Neuronal stem cell (in vitro differentiated cells): Measurements from ENCODE around the gene PAK2.
A peak's percentile ranks its signal among the peaks of the same experiment; 100 is the strongest.
"Not testable (repeated sequence)": the region's sequence is repeated elsewhere in the genome, so short reads cannot be mapped to it uniquely, and the experiment has no call there.

Experiments
- DNase-seq: peaks from one replicate; pipeline ENCODE4 v3.0.0-alpha.2; 2013; ENCODE audit warnings: low spot score
- H2AFZ ChIP-seq: one replicate; pipeline ENCODE4 v1.6.1; 2013; ENCODE audit warnings: mild to moderate bottlenecking, low read length, inconsistent platforms
- H2AK5ac ChIP-seq: 2 replicates; pipeline ENCODE4 v1.6.1; 2013; ENCODE audit warnings: low read depth, mild to moderate bottlenecking, inconsistent platforms, low read length, moderate library complexity, mixed read lengths
- H2BK120ac ChIP-seq: 2 replicates; pipeline ENCODE4 v1.6.1; 2013; ENCODE audit warnings: low read depth, mild to moderate bottlenecking, inconsistent platforms, low read length, moderate library complexity, mixed read lengths
- H2BK12ac ChIP-seq: one replicate; pipeline ENCODE4 v1.6.1; 2013; ENCODE audit warnings: low read length, inconsistent platforms
- H2BK15ac ChIP-seq: 2 replicates; pipeline ENCODE4 v1.6.1; 2013; ENCODE audit warnings: mild to moderate bottlenecking, low read length, inconsistent platforms, mixed read lengths
- H2BK5ac ChIP-seq: one replicate; pipeline ENCODE4 v1.6.1; 2013; ENCODE audit warnings: inconsistent platforms, mild to moderate bottlenecking, low read length, moderate library complexity
- H3K14ac ChIP-seq: one replicate; pipeline ENCODE4 v1.6.1; 2013; ENCODE audit warnings: low read length, inconsistent platforms
- H3K18ac ChIP-seq: 2 replicates; pipeline ENCODE4 v1.6.1; 2013; ENCODE audit warnings: low read length, inconsistent platforms
- H3K23ac ChIP-seq: 2 replicates; pipeline ENCODE4 v1.6.1; 2013; ENCODE audit warnings: low read depth, mild to moderate bottlenecking, mixed read lengths, low read length, inconsistent platforms; ENCODE audit not compliant: poor library complexity
- H3K27ac ChIP-seq: replicated peaks from 3 replicates; pipeline ENCODE4 v1.5.1; 2013; ENCODE audit warnings: low read length, inconsistent platforms
- H3K27me3 ChIP-seq, 3 experiments: 2 replicates each; pipeline ENCODE4 v1.6.1; 2013; ENCODE audit warnings: low read length in 3 of 3, mild to moderate bottlenecking in 2 of 3, inconsistent platforms in 1 of 3, low read depth in 1 of 3, mixed read lengths in 1 of 3, moderate library complexity in 1 of 3; ENCODE audit not compliant: control insufficient read depth in 3 of 3, insufficient read depth in 3 of 3
- H3K36me3 ChIP-seq, 2 donors: replicated peaks in 1 of 2; 2 replicates each; pipeline ENCODE4 v1.6.1; 2013; ENCODE audit warnings: low read length in 2 of 2; ENCODE audit not compliant: control insufficient read depth in 2 of 2, insufficient read depth in 2 of 2
- H3K4ac ChIP-seq: 2 replicates; pipeline ENCODE4 v1.6.1; 2013; ENCODE audit warnings: inconsistent platforms, mild to moderate bottlenecking, low read length, moderate library complexity
- H3K4me1 ChIP-seq, 2 donors: 1 replicate in 1 of 2; 2 replicates in 1 of 2; pipeline ENCODE4 v1.6.1; 2013; ENCODE audit warnings: low read length in 2 of 2, low read depth in 1 of 2; ENCODE audit not compliant: control insufficient read depth in 2 of 2, insufficient read depth in 1 of 2
- H3K4me2 ChIP-seq: one replicate; pipeline ENCODE4 v1.6.1; 2013; ENCODE audit warnings: mild to moderate bottlenecking, low read length, inconsistent platforms; ENCODE audit not compliant: insufficient read depth, poor library complexity, severe bottlenecking
- H3K4me3 ChIP-seq, 2 donors: 2 replicates each; pipeline ENCODE4 v1.5.1; 2013; ENCODE audit warnings: low read length in 2 of 2, mild to moderate bottlenecking in 2 of 2, inconsistent platforms in 1 of 2, moderate library complexity in 1 of 2
- H3K79me1 ChIP-seq: one replicate; pipeline ENCODE4 v1.6.1; 2013; ENCODE audit warnings: low read depth, mild to moderate bottlenecking, inconsistent platforms, low read length, moderate library complexity
- H3K9ac ChIP-seq: one replicate; pipeline ENCODE4 v1.6.1; 2013; ENCODE audit warnings: mild to moderate bottlenecking, low read depth, low read length, inconsistent platforms; ENCODE audit not compliant: poor library complexity
- H3K9me3 ChIP-seq, 2 donors: replicated peaks in 1 of 2; 2 replicates each; pipeline versions ENCODE3 to v1.6.1; 2013; ENCODE audit warnings: low read length in 2 of 2, mild to moderate bottlenecking in 2 of 2, inconsistent platforms in 1 of 2, low read depth in 1 of 2, mixed read lengths in 1 of 2, moderate library complexity in 1 of 2; ENCODE audit not compliant: control insufficient read depth in 2 of 2, insufficient read depth in 1 of 2
- H4K8ac ChIP-seq: one replicate; pipeline ENCODE4 v1.6.1; 2013; ENCODE audit warnings: low read depth, mild to moderate bottlenecking, inconsistent platforms, low read length, moderate library complexity
- H4K91ac ChIP-seq: one replicate; pipeline ENCODE4 v1.6.1; 2013; ENCODE audit warnings: low read length, low read depth, mild to moderate bottlenecking, inconsistent platforms; ENCODE audit not compliant: poor library complexity
- WGBS, 2 donors: extraction: QIAGEN DNeasy Blood & Tissue Kit; methylation state at CpG; one replicate each; pipeline ENCODE4 v1.1.7; 2013; ENCODE audit warnings: missing lambda C conversion rate in 2 of 2, mixed read lengths in 1 of 2; ENCODE audit not compliant: insufficient read length in 2 of 2, insufficient replicate concordance in 1 of 2; ENCODE audit errors: extremely low coverage in 2 of 2; 5-methylcytosine and 5-hydroxymethylcytosine counted together

Gene PAK2

GRCh38 chr3:196836626-196837025 lies 97.0 kb downstream of the PAK2 start:
- H4K91ac ChIP-seq, H3K9me3 ChIP-seq, H2BK12ac ChIP-seq, H3K4ac ChIP-seq, H3K4me1 ChIP-seq, H3K9ac ChIP-seq, H2BK120ac ChIP-seq, H2AFZ ChIP-seq, H4K8ac ChIP-seq, DNase-seq, H2BK5ac ChIP-seq, H3K4me2 ChIP-seq, H3K79me1 ChIP-seq, H3K23ac ChIP-seq, H3K14ac ChIP-seq, H2AK5ac ChIP-seq, H3K27ac ChIP-seq, H3K18ac ChIP-seq, H3K4me3 ChIP-seq, H2BK15ac ChIP-seq, H3K27me3 ChIP-seq: not testable (repeated sequence)
- peaks cover 0 to 16% of the 10 kb centered on the region in 2 donors for H3K36me3 ChIP-seq
- WGBS, 2 donors = no CpG with 5 or more reads among the region's 1 CpG

GRCh38 chr3:196837819-196838420 lies 98.3 kb downstream of the PAK2 start:
- no peak overlapping the region for H2BK12ac ChIP-seq
- H3K9ac ChIP-seq = no peak overlapping the region
- H3K23ac ChIP-seq = no peak overlapping the region
- H2AFZ ChIP-seq = no peak overlapping the region
- peaks cover 0 to 4% of the 10 kb centered on the region in 2 donors for H3K36me3 ChIP-seq
- DNase-seq = peak; percentile 30
- H4K91ac ChIP-seq = no peak overlapping the region
- H2AK5ac ChIP-seq = no peak overlapping the region
- H2BK15ac ChIP-seq = no peak overlapping the region
- H2BK120ac ChIP-seq = no peak overlapping the region
- H3K14ac ChIP-seq = no peak overlapping the region
- H3K18ac ChIP-seq = no peak overlapping the region
- no peaks in the 10 kb centered on the region for H3K27me3 ChIP-seq
- H3K4me2 ChIP-seq = no peak overlapping the region
- H4K8ac ChIP-seq = no peak overlapping the region
- H3K4ac ChIP-seq = no peak overlapping the region
- WGBS, 2 donors = no CpG with 5 or more reads among the region's 3 CpGs
- no peak overlapping the region for H3K4me3 ChIP-seq
- H3K4me1 ChIP-seq = no peaks in the 10 kb centered on the region
- no peak overlapping the region for H2BK5ac ChIP-seq
- no peak overlapping the region for H3K27ac ChIP-seq
- H3K9me3 ChIP-seq = peaks cover 2 to 4% of the 10 kb centered on the region in 2 donors
- no peaks in the 10 kb centered on the region for H3K79me1 ChIP-seq

GRCh38 chr3:196839351-196839750 lies 99.7 kb downstream of the PAK2 start:
- not testable (repeated sequence) for H3K4me1 ChIP-seq, H3K27me3 ChIP-seq, H3K4me3 ChIP-seq, H2AK5ac ChIP-seq, H3K36me3 ChIP-seq, H4K8ac ChIP-seq, H2BK5ac ChIP-seq, H2BK120ac ChIP-seq, H3K23ac ChIP-seq, H3K18ac ChIP-seq, H2BK12ac ChIP-seq, H2BK15ac ChIP-seq, H3K27ac ChIP-seq, DNase-seq, H3K9ac ChIP-seq, H3K9me3 ChIP-seq, H3K4ac ChIP-seq, H3K14ac ChIP-seq, H3K79me1 ChIP-seq, H3K4me2 ChIP-seq, H2AFZ ChIP-seq, H4K91ac ChIP-seq
- WGBS, 2 donors = no CpG with 5 or more reads among the region's 6 CpGs

GRCh38 chr3:196842567-196843434 lies 103.1 kb downstream of the PAK2 start:
- no peak overlapping the region for H2BK15ac ChIP-seq
- no peak for DNase-seq
- no peak overlapping the region for H3K4me3 ChIP-seq
- no CpG with 5 or more reads among the region's 17 CpGs for WGBS, 2 donors
- peak overlapping the region; percentile 47 for H2AFZ ChIP-seq
- H2BK12ac ChIP-seq = no peak overlapping the region
- no peak overlapping the region for H2BK120ac ChIP-seq
- H3K23ac ChIP-seq = no peak overlapping the region
- H2BK5ac ChIP-seq = no peak overlapping the region
- no peak overlapping the region for H3K4ac ChIP-seq
- H3K9me3 ChIP-seq = no peaks in the 10 kb centered on the region
- no peak overlapping the region for H2AK5ac ChIP-seq
- no peaks in the 10 kb centered on the region for H3K27me3 ChIP-seq
- no peak overlapping the region for H4K91ac ChIP-seq
- H3K4me1 ChIP-seq = no peaks in the 10 kb centered on the region
- no peaks in the 10 kb centered on the region for H3K36me3 ChIP-seq
- no peaks in the 10 kb centered on the region for H3K79me1 ChIP-seq
- H3K9ac ChIP-seq = no peak overlapping the region
- H4K8ac ChIP-seq = no peak overlapping the region
- no peak overlapping the region for H3K14ac ChIP-seq
- no peak overlapping the region for H3K27ac ChIP-seq
- H3K18ac ChIP-seq = no peak overlapping the region
- H3K4me2 ChIP-seq = no peak overlapping the region
